Loucy (cell line): ENCODE measurements around the gene HERC3.

Experiments used
- EZH2phosphoT487 ChIP-seq: fragments of 200-600 bp; IDR thresholded peaks from 2 replicates; pipeline ENCODE4 v1.6.1; 2018; ENCODE audit warnings: antibody characterized with exemption, mild to moderate bottlenecking, moderate library complexity, borderline replicate concordance
- TF ChIP-seq, protein P1 (sequence below): fragments of 200-600 bp; sonication (generic); conservative IDR thresholded peaks from 2 replicates; pipeline ENCODE4 v1.5.1; 2014; ENCODE audit warnings: mild to moderate bottlenecking, antibody characterized with exemption, low read length

DNA sequence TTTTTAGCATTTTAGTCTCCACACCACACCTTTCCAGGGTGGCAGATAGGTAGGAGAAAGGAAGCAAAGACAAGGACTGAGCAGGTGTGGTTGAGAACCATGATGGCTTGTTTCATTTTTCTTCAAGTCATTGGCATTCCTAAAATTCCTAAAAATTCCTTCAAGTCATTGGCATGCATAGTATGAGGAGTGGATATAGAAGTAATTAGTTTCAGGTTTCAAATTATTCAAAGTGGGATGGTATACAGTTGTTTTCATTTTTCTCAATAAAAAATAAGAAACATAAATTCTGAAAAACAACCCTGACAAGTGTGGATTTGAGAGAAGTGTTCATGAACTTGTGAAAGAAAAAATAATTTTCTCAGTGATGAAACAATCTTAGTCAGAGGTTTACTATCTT lies 22.3 kb upstream of the HERC3 start:
- TF ChIP-seq, protein P1, sequence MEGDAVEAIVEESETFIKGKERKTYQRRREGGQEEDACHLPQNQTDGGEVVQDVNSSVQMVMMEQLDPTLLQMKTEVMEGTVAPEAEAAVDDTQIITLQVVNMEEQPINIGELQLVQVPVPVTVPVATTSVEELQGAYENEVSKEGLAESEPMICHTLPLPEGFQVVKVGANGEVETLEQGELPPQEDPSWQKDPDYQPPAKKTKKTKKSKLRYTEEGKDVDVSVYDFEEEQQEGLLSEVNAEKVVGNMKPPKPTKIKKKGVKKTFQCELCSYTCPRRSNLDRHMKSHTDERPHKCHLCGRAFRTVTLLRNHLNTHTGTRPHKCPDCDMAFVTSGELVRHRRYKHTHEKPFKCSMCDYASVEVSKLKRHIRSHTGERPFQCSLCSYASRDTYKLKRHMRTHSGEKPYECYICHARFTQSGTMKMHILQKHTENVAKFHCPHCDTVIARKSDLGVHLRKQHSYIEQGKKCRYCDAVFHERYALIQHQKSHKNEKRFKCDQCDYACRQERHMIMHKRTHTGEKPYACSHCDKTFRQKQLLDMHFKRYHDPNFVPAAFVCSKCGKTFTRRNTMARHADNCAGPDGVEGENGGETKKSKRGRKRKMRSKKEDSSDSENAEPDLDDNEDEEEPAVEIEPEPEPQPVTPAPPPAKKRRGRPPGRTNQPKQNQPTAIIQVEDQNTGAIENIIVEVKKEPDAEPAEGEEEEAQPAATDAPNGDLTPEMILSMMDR: no peak
- no peak for TF ChIP-seq EZH2phosphoT487
